Ovary (tissue), 3 donors: Measurements from ENCODE around the gene HS6ST3.

Experiments used
- CTCF ChIP-seq, 3 donors: fragments of 450-650 bp in 2 of 3; fragments of 200-600 bp in 1 of 3; IDR thresholded peaks; one replicate each; pipeline versions ENCODE4 v1.5.1 to v1.8.0; 2016 to 2022; ENCODE audit warnings: antibody characterized with exemption in 3 of 3, mild to moderate bottlenecking in 1 of 3
- EP300 ChIP-seq: sonication (generic); formaldehyde crosslinking; IDR thresholded peaks from one replicate; pipeline ENCODE4 v1.6.1; 2017; ENCODE audit warnings: antibody characterized with exemption
- POLR2A ChIP-seq: fragments of 450-650 bp; IDR thresholded peaks from one replicate; pipeline ENCODE4 v1.6.1; 2017; ENCODE audit warnings: antibody characterized with exemption, mild to moderate bottlenecking, moderate library complexity
- donor health status: DM: no; HTN: no; CAD: no.

- TF ChIP-seq CTCF (IDR thresholded peaks at IDR 0.05), result no peak
- no peak for TF ChIP-seq POLR2A
- TF ChIP-seq EP300, result no peak
Observed at GRCh38 chr13:96817336-96817941, 727.5 kb downstream of the HS6ST3 start.
